Keratinocyte (primary cell): Measurements from ENCODE around the gene ADGRB2. TPM values are rescaled to one million over a fixed set of nuclear protein-coding genes. Genes with fewer than 3 reads are reported as not detected.

Source experiments
- DNase-seq: peaks from one replicate; pipeline ENCODE4 v3.0.0-alpha.2; 2011; ENCODE audit warnings: low read depth, missing footprints, low spot score
- FAIRE-seq: peaks from 2 replicates; lab custom pipeline; 2011; peaks lifted over from hg19 to GRCh38; lab: Jason Lieb, UNC
- H2AFZ ChIP-seq: 2 replicates; pipeline ENCODE4 v1.6.0; 2012; ENCODE audit warnings: low read length, control low read depth, inconsistent platforms; ENCODE audit not compliant: control insufficient read depth
- H3K27ac ChIP-seq: 2 replicates; pipeline ENCODE4 v1.5.1; 2011; ENCODE audit warnings: low read length; ENCODE audit not compliant: control insufficient read depth, insufficient read depth
- H3K27me3 ChIP-seq: 3 replicates; pipeline ENCODE4 v1.6.0; 2011; ENCODE audit warnings: low read length; ENCODE audit not compliant: control insufficient read depth, insufficient read depth; ENCODE audit errors: extremely low read depth
- H3K36me3 ChIP-seq, 2 experiments: 2 replicates in 1 of 2; 3 replicates in 1 of 2; pipeline ENCODE4 v1.5.1; 2011; ENCODE audit warnings: low read length in 2 of 2, mild to moderate bottlenecking in 1 of 2; ENCODE audit not compliant: control insufficient read depth in 2 of 2, insufficient read depth in 2 of 2; ENCODE audit errors: extremely low read depth in 1 of 2
- H3K4me1 ChIP-seq: 3 replicates; pipeline ENCODE4 v1.5.1; 2011; ENCODE audit warnings: low read length; ENCODE audit not compliant: control insufficient read depth, insufficient read depth; ENCODE audit errors: extremely low read depth
- H3K4me2 ChIP-seq: 3 replicates; pipeline ENCODE4 v1.6.0; 2011; ENCODE audit warnings: low read depth, low read length; ENCODE audit not compliant: control insufficient read depth, insufficient read depth; ENCODE audit errors: extremely low read depth
- H3K4me3 ChIP-seq, 3 experiments: fragments of 200-600 bp in 1 of 3; sonication (generic) in 1 of 3; 2 replicates in 2 of 3; 3 replicates in 1 of 3; pipeline ENCODE4 v1.5.1; 2011 to 2016; ENCODE audit warnings: low read length in 3 of 3, mild to moderate bottlenecking in 3 of 3, control low read depth in 2 of 3, inconsistent platforms in 1 of 3, low read depth in 1 of 3, mixed read lengths in 1 of 3, mixed run types in 1 of 3, moderate library complexity in 1 of 3; ENCODE audit not compliant: control insufficient read depth in 2 of 3, insufficient read depth in 2 of 3; ENCODE audit errors: extremely low read depth in 1 of 3
- H3K79me2 ChIP-seq: 2 replicates; pipeline ENCODE4 v1.6.0; 2012; ENCODE audit warnings: low read length; ENCODE audit not compliant: control insufficient read depth, insufficient read depth
- H3K9ac ChIP-seq: 3 replicates; pipeline ENCODE4 v1.6.0; 2011; ENCODE audit warnings: low read length; ENCODE audit not compliant: control insufficient read depth, insufficient read depth; ENCODE audit errors: extremely low read depth
- H3K9me1 ChIP-seq: 3 replicates; pipeline ENCODE4 v1.6.0; 2011; ENCODE audit warnings: low read length; ENCODE audit not compliant: control insufficient read depth, insufficient read depth; ENCODE audit errors: extremely low read depth
- H3K9me3 ChIP-seq: 2 replicates; pipeline ENCODE4 v1.5.1; 2012; ENCODE audit warnings: low read depth, low read length; ENCODE audit not compliant: control insufficient read depth
- H4K20me1 ChIP-seq: 3 replicates; pipeline ENCODE4 v1.6.0; 2011; ENCODE audit warnings: low read length; ENCODE audit not compliant: control insufficient read depth, insufficient read depth; ENCODE audit errors: extremely low read depth
- CTCF ChIP-seq, 3 experiments: IDR thresholded peaks in 1 of 3; conservative IDR thresholded peaks in 1 of 3; optimal IDR thresholded peaks in 1 of 3; 2 replicates in 2 of 3; 3 replicates in 1 of 3; pipeline versions ENCODE3 to v1.5.1; 2011; ENCODE audit warnings: low read length in 3 of 3, mild to moderate bottlenecking in 3 of 3, moderate library complexity in 2 of 3, control low read depth in 1 of 3, inconsistent platforms in 1 of 3; ENCODE audit not compliant: insufficient read depth in 2 of 3; ENCODE audit errors: extremely low read depth in 1 of 3
- EZH2 ChIP-seq: IDR thresholded peaks from one replicate; pipeline ENCODE4 v1.6.1; 2012; ENCODE audit warnings: inconsistent platforms, mild to moderate bottlenecking, low read length, moderate library complexity
- dilution Hi-C: fragments of 300-500 bp; cut with MboI; formaldehyde crosslinking; loops from one replicate; pipeline ENCODE4 v1.7.0; 2020; ENCODE audit warnings: low sequenced_read_pairs; ENCODE audit not compliant: extremely low pct_ligation_motif_present
- polyA plus RNA-seq, 5 experiments: library from polyadenylated mRNA; depleted of rRNA in 3 of 5; stranded (reverse) in 3 of 5; stranded (forward) in 1 of 5; unstranded in 1 of 5; fragments of >200 nt; gene quantifications; 1 replicate in 1 of 5; 2 replicates in 3 of 5; 3 replicates in 1 of 5; pipeline versions ENCODE4 v1.2.1 to v1.2.3, GENCODE V29; 2011 to 2012; ENCODE audit warnings: missing spikeins in 2 of 5, low read depth in 1 of 5, low replicate concordance in 1 of 5

ADGRB2 gene
- polyA plus RNA-seq, 1 donor (not counting 4 experiments of a cell fraction or from before 2014, with no cell fraction given): 0.68 TPM

GRCh38 chr1:31733389-31734219 is 30.5 kb downstream of the ADGRB2 start:
- Histone ChIP-seq H3K36me3 (no peaks in the 10 kb centered on the region), H3K4me2 (no peak overlapping the region), H3K27ac (no peak overlapping the region), H3K4me3 (no peak overlapping the region), H3K9ac (no peak overlapping the region), H3K9me1 (no peaks in the 10 kb centered on the region), H3K4me1 (peaks cover 8% of the 10 kb centered on the region), H2AFZ (no peak overlapping the region), H4K20me1 (no peaks in the 10 kb centered on the region), H3K27me3 (no peaks in the 10 kb centered on the region), H3K9me3 (no peaks in the 10 kb centered on the region), H3K79me2 (no peaks in the 10 kb centered on the region)
- dilution Hi-C loops: no loop called here
- FAIRE-seq (no peak), DNase-seq (no peak)
- no peak for TF ChIP-seq EZH2
- no peak for TF ChIP-seq CTCF (optimal IDR thresholded peaks at IDR 0.05 in 1 of 3, IDR thresholded peaks at IDR 0.05 in 1 of 3, conservative IDR thresholded peaks at IDR 0.05 in 1 of 3; ENCODE audit: extremely low read depth in 1 of 3, insufficient read depth in 2 of 3, low read length in 3 of 3)

GRCh38 chr1:31732751-31733289 is 31.3 kb downstream of the ADGRB2 start:
- FAIRE-seq (no peak), DNase-seq (no peak)
- no peak overlapping the region for H3K4me2 ChIP-seq
- no peaks in the 10 kb centered on the region for H3K9me3 ChIP-seq
- no peak overlapping the region for H3K9ac ChIP-seq
- dilution Hi-C loops: no loop called here
- no peaks in the 10 kb centered on the region for H3K79me2 ChIP-seq
- H4K20me1 ChIP-seq: no peaks in the 10 kb centered on the region
- peaks cover 8% of the 10 kb centered on the region for H3K4me1 ChIP-seq
- no peaks in the 10 kb centered on the region for H3K27me3 ChIP-seq
- no peak overlapping the region for H3K4me3 ChIP-seq
- H2AFZ ChIP-seq: no peak overlapping the region
- H3K27ac ChIP-seq: no peak overlapping the region
- H3K36me3 ChIP-seq: no peaks in the 10 kb centered on the region
- TF ChIP-seq EZH2 (no peak), CTCF (optimal IDR thresholded peaks at IDR 0.05 in 1 of 3, IDR thresholded peaks at IDR 0.05 in 1 of 3, conservative IDR thresholded peaks at IDR 0.05 in 1 of 3; ENCODE audit: extremely low read depth in 1 of 3, insufficient read depth in 2 of 3, low read length in 3 of 3) (no peak)
- H3K9me1 ChIP-seq: no peaks in the 10 kb centered on the region
